AG10803 (cell line): ENCODE measurements around the gene PLEKHH2.
A peak's percentile ranks its signal among the peaks of the same experiment; 100 is the strongest.

Source experiments
- DNase-seq: peaks from one replicate; pipeline ENCODE4 v3.0.0; 2010; ENCODE audit warnings: low read depth
- H3K4me3 ChIP-seq: 2 replicates; pipeline ENCODE4 v1.5.1; 2011; ENCODE audit warnings: mild to moderate bottlenecking, low read length, control low read depth
- CTCF ChIP-seq: conservative IDR thresholded peaks from 2 replicates; pipeline ENCODE4 v1.5.1; 2011; ENCODE audit warnings: mild to moderate bottlenecking, low read length, control low read depth, inconsistent platforms

Gene PLEKHH2

GRCh38 chr2:43749583-43749982, 112.5 kb downstream of the PLEKHH2 start:
- DNase-seq = no peak
- no peak for TF ChIP-seq CTCF
- H3K4me3 ChIP-seq = no peak overlapping the region

GRCh38 chr2:43751476-43751990, 114.5 kb downstream of the PLEKHH2 start:
- no peak overlapping the region for H3K4me3 ChIP-seq
- TF ChIP-seq CTCF = no peak
- DNase-seq = no peak

- no peak for TF ChIP-seq CTCF
- H3K4me3 ChIP-seq = no peak overlapping the region
- DNase-seq = no peak
Observed at GRCh38 chr2:43752302-43752701, 115.2 kb downstream of the PLEKHH2 start.

GRCh38 chr2:43754180-43754579, 117.1 kb downstream of the PLEKHH2 start:
- DNase-seq = no peak
- TF ChIP-seq CTCF = no peak
- H3K4me3 ChIP-seq = no peak overlapping the region

GRCh38 chr2:43758739-43759138, 121.7 kb downstream of the PLEKHH2 start:
- DNase-seq = peak; percentile 90
- no peak overlapping the region for H3K4me3 ChIP-seq
- no peak for TF ChIP-seq CTCF

- DNase-seq = peak; percentile 87
Observed at GRCh38 chr2:43759195-43759594, 122.1 kb downstream of the PLEKHH2 start.

More at GRCh38 chr2:43759195-43759594, 122.1 kb downstream of the PLEKHH2 start:
- TF ChIP-seq CTCF = no peak
- H3K4me3 ChIP-seq = no peak overlapping the region
